Endothelial cell of hepatic sinusoid (primary cell): ENCODE measurements around the gene STXBP6.

Experiments used
- in situ Hi-C: cut with HindIII; loops from 2 replicates; pipeline ENCODE4 v1.10.0; 2017; ENCODE audit warnings: low sequenced_read_pairs

Gene STXBP6

GRCh38 chr14:25052921-25053320 lies 3.0 kb upstream of the STXBP6 start:
- in situ Hi-C loops = no loop called here

GRCh38 chr14:25052385-25052784 lies 2.4 kb upstream of the STXBP6 start:
- in situ Hi-C loops = no loop called here

- in situ Hi-C loops = no loop called here
Observed at GRCh38 chr14:25050269-25051150, 563 bp upstream of the STXBP6 start.

GRCh38 chr14:25049093-25049567 lies 817 bp downstream of the STXBP6 start:
- in situ Hi-C loops = no loop called here

GRCh38 chr14:25048170-25049016 lies 1.6 kb downstream of the STXBP6 start:
- in situ Hi-C loops = no loop called here

GRCh38 chr14:25046301-25046943 lies 3.5 kb downstream of the STXBP6 start:
- in situ Hi-C loops = no loop called here

GRCh38 chr14:25044106-25044698 lies 5.7 kb downstream of the STXBP6 start:
- in situ Hi-C loops = no loop called here

GRCh38 chr14:25042362-25043299 lies 7.3 kb downstream of the STXBP6 start:
- in situ Hi-C loops = no loop called here

GRCh38 chr14:25041898-25042297 lies 8.0 kb downstream of the STXBP6 start:
- in situ Hi-C loops = no loop called here

- in situ Hi-C loops = no loop called here
Observed at GRCh38 chr14:25041484-25041883, 8.5 kb downstream of the STXBP6 start.

GRCh38 chr14:25039933-25040332 lies 10.0 kb downstream of the STXBP6 start:
- in situ Hi-C loops = no loop called here

- in situ Hi-C loops = no loop called here
Observed at GRCh38 chr14:25038044-25038668, 11.8 kb downstream of the STXBP6 start.

- in situ Hi-C loops = no loop called here
Observed at GRCh38 chr14:25037032-25037431, 12.9 kb downstream of the STXBP6 start.

GRCh38 chr14:25034803-25035681 lies 14.9 kb downstream of the STXBP6 start:
- in situ Hi-C loops = no loop called here

- in situ Hi-C loops = no loop called here
Observed at GRCh38 chr14:25033358-25033757, 16.6 kb downstream of the STXBP6 start.

GRCh38 chr14:25032092-25032784 lies 17.7 kb downstream of the STXBP6 start:
- in situ Hi-C loops = no loop called here

GRCh38 chr14:25026476-25027137 lies 23.3 kb downstream of the STXBP6 start:
- in situ Hi-C loops = no loop called here
